Stimulated activated CD4-positive, alpha-beta T cell treated with anti-CD3 and anti-CD28 coated beads, Interleukin-12 subunit alpha, Interleukin-12 subunit beta, amount 100 ng/mL, for 48 hours (primary cell): ENCODE measurements around the gene PRRC2B.
"Not testable (repeated sequence)": the region's sequence is repeated elsewhere in the genome, so short reads cannot be mapped to it uniquely, and the experiment has no call there.

Experiments used
- DNase-seq, 3 donors: peaks; one replicate each; pipeline ENCODE4 v3.0.0-alpha.2; 2020; ENCODE audit warnings: low read depth in 2 of 3, low spot score in 1 of 3

The PRRC2B gene

GRCh38 chr9:131530920-131531832 is 137.3 kb downstream of the PRRC2B start, which contains the start of gene UCK1:
Gene UCK1 (minus strand): TSS chr9:131531263. CDS start chr9:131531174, 89 bp downstream.
- DNase-seq = peak; percentile 48 to 71 (median 56)

GRCh38 chr9:131534721-131535237 is 140.9 kb downstream of the PRRC2B start:
- no peak for DNase-seq

- DNase-seq = no peak
Measured at GRCh38 chr9:131537946-131538345, 144.1 kb downstream of the PRRC2B start.

- no peak for DNase-seq
Measured at GRCh38 chr9:131539223-131539923, 145.5 kb downstream of the PRRC2B start.

GRCh38 chr9:131543141-131543540 is 149.3 kb downstream of the PRRC2B start:
- DNase-seq = no peak

- no peak for DNase-seq
Measured at GRCh38 chr9:131545003-131545785, 151.3 kb downstream of the PRRC2B start, which contains the start of gene PRRT1B. Gene PRRT1B (plus strand): TSS chr9:131545523. CDS start chr9:131545616, 93 bp downstream.

- DNase-seq = no peak
Measured at GRCh38 chr9:131545786-131546335, 152.0 kb downstream of the PRRC2B start.

- no peak for DNase-seq
Measured at GRCh38 chr9:131546336-131547084, 152.6 kb downstream of the PRRC2B start.

- not testable (repeated sequence) for DNase-seq
Measured at GRCh38 chr9:131549186-131549585, 155.3 kb downstream of the PRRC2B start.
